Tibial nerve (tissue), 4 donors: Measurements from ENCODE around the gene NT5C3A. TPM values are rescaled to one million over a fixed set of nuclear protein-coding genes. Genes with fewer than 3 reads are reported as not detected.

Experiments
- DNase-seq, 2 donors: peaks; one replicate each; pipeline ENCODE4 v3.0.0-alpha.2; 2019; ENCODE audit warnings: low spot score in 2 of 2
- H3K27ac ChIP-seq, 4 donors: fragments of 200-600 bp; sonication (generic) in 3 of 4; one replicate each; pipeline ENCODE4 v1.5.1; 2017 to 2019; ENCODE audit warnings: mild to moderate bottlenecking in 1 of 4
- H3K27me3 ChIP-seq, 2 donors: fragments of 200-600 bp; sonication (generic) in 1 of 2; one replicate each; pipeline versions ENCODE4 v1.5.1 to v1.6.0; 2017 to 2019
- H3K36me3 ChIP-seq, 3 donors: fragments of 200-600 bp; sonication (generic); one replicate each; pipeline ENCODE4 v1.5.1; 2018 to 2019
- H3K4me1 ChIP-seq, 4 donors: fragments of 200-600 bp; sonication (generic) in 3 of 4; one replicate each; pipeline ENCODE4 v1.5.1; 2017 to 2019
- H3K4me3 ChIP-seq, 4 donors: fragments of 200-600 bp; sonication (generic) in 3 of 4; one replicate each; pipeline ENCODE4 v1.5.1; 2017 to 2019; ENCODE audit warnings: mild to moderate bottlenecking in 1 of 4, moderate library complexity in 1 of 4
- H3K9me3 ChIP-seq, 4 donors: fragments of 200-600 bp; sonication (generic) in 3 of 4; one replicate each; pipeline ENCODE4 v1.5.1; 2017 to 2019
- EP300 ChIP-seq, 2 donors: sonication (generic); formaldehyde crosslinking; IDR thresholded peaks; one replicate each; pipeline ENCODE4 v1.6.1; 2017; ENCODE audit warnings: antibody characterized with exemption in 2 of 2, mild to moderate bottlenecking in 1 of 2
- POLR2A ChIP-seq, 2 donors: fragments of 450-650 bp; IDR thresholded peaks; one replicate each; pipeline ENCODE4 v1.6.1; 2017; ENCODE audit warnings: antibody characterized with exemption in 2 of 2, mild to moderate bottlenecking in 2 of 2, moderate library complexity in 2 of 2
- WGBS, 2 donors: methylation state at CpG; one replicate each; pipeline ENCODE4 v1.1.5; 2018; 5-methylcytosine and 5-hydroxymethylcytosine counted together
- total RNA-seq, 4 donors: library from RNA; depleted of rRNA; stranded (reverse); fragments of >200 nt; gene quantifications; one replicate each; pipeline ENCODE4 v1.1.0, GENCODE V29; 2016
- TF ChIP-seq, protein P1 (sequence below), 5 experiments: fragments of 200-600 bp in 3 of 5; fragments of 450-650 bp in 2 of 5; sonication (generic) in 3 of 5; IDR thresholded peaks; one replicate each; pipeline ENCODE4 v1.5.1; 2016 to 2019; ENCODE audit warnings: antibody characterized with exemption in 5 of 5, mild to moderate bottlenecking in 3 of 5, moderate library complexity in 2 of 5

Gene NT5C3A
- total RNA-seq, 4 donors from 2014 or later = 18.6 to 41.3 (median 26.8) TPM

DNA sequence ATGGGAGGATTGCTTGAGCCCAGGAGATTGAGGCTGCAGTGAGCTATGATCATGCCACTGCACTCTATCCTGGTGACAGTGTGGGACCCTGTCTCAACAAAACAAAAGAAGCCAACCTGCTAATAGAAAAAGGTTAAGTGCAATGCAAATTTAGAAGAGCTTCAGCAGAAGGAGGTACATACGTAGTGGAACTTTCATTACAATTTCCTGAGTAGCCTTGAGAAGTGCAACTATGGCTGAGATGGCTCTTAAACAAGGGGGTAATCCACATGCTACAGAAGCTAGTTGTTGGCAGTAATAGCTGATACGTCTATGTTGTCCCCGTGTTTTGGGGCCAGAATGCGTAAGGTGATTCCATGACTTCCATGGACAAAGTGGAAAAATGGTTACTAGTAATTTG, 10.7 kb upstream of the NT5C3A start:
- Histone ChIP-seq H3K36me3 (no peaks in the 10 kb centered on the region), H3K4me1 (no peaks in the 10 kb centered on the region), H3K27ac (no peak overlapping the region), H3K4me3 (no peak overlapping the region), H3K9me3 (peaks cover 0 to 16% (median 0%) of the 10 kb centered on the region in 4 donors), H3K27me3 (peaks cover 0 to 6% of the 10 kb centered on the region in 2 donors)
- DNase-seq = no peak
- 90 to 93% methylated on average over 4 of the region's 4 CpGs for WGBS, 2 donors
- TF ChIP-seq EP300 (IDR thresholded peaks at IDR 0.05) (no peak), POLR2A (IDR thresholded peaks at IDR 0.05) (no peak)
- TF ChIP-seq, protein P1, sequence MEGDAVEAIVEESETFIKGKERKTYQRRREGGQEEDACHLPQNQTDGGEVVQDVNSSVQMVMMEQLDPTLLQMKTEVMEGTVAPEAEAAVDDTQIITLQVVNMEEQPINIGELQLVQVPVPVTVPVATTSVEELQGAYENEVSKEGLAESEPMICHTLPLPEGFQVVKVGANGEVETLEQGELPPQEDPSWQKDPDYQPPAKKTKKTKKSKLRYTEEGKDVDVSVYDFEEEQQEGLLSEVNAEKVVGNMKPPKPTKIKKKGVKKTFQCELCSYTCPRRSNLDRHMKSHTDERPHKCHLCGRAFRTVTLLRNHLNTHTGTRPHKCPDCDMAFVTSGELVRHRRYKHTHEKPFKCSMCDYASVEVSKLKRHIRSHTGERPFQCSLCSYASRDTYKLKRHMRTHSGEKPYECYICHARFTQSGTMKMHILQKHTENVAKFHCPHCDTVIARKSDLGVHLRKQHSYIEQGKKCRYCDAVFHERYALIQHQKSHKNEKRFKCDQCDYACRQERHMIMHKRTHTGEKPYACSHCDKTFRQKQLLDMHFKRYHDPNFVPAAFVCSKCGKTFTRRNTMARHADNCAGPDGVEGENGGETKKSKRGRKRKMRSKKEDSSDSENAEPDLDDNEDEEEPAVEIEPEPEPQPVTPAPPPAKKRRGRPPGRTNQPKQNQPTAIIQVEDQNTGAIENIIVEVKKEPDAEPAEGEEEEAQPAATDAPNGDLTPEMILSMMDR (IDR thresholded peaks at IDR 0.05) = no peak

DNA sequence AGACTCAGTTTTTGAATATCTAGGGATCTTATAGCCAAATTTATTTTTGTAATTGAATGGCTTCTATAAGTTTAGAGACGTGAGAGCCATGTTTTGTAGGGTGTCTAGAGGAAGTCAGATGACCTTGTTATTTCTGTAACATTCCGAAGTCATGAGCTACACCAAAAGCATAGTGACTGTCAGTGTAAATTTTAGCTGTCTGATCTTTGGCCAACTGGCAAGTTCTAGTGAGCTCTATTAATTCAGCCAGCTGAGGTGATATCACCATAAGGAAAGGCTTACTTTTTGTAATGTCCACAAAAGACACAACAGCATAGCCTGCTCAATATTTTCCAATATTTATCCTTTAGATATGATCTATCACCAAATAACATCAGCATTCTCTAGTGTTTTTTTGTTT, 9.9 kb upstream of the NT5C3A start:
- 22 to 23% methylated on average over 2 of the region's 2 CpGs for WGBS, 2 donors
- TF ChIP-seq EP300 (IDR thresholded peaks at IDR 0.05) (no peak), POLR2A (IDR thresholded peaks at IDR 0.05) (no peak)
- TF ChIP-seq, protein P1 (IDR thresholded peaks at IDR 0.05) = no peak
- Histone ChIP-seq H3K4me1 (no peaks in the 10 kb centered on the region), H3K27me3 (peaks cover 0 to 6% of the 10 kb centered on the region in 2 donors), H3K27ac (no peak overlapping the region), H3K9me3 (peaks cover 0 to 19% (median 0%) of the 10 kb centered on the region in 4 donors), H3K4me3 (no peak overlapping the region), H3K36me3 (no peaks in the 10 kb centered on the region)
- no peak for DNase-seq

DNA sequence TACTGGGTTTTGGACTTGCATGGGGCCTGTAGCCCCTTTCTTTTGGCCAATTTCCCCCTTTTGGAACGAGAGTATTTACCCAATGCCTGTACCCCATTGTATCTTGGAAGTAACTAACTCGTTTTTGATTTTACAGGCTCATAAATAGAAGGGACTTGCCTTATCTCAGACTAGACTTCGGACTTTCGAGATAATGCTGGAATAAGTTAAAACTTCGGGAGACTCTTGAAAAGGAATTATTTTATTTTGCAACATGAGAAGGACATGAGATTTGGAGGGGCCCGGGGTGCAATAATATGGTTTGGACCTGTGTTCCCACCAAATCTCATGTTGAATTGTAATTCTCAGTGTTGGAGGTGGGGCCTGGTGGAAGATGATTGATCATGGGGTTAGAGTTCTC, 8.3 kb upstream of the NT5C3A start:
- TF ChIP-seq, protein P1 (IDR thresholded peaks at IDR 0.05) = no peak
- TF ChIP-seq EP300 (IDR thresholded peaks at IDR 0.05) = no peak
- TF ChIP-seq POLR2A (IDR thresholded peaks at IDR 0.05) = no peak
- DNase-seq = no peak
- Histone ChIP-seq H3K9me3 (peaks cover 0 to 32% (median 0%) of the 10 kb centered on the region in 4 donors), H3K36me3 (no peaks in the 10 kb centered on the region), H3K4me3 (no peak overlapping the region), H3K27me3 (peaks cover 0 to 6% of the 10 kb centered on the region in 2 donors), H3K4me1 (no peaks in the 10 kb centered on the region), H3K27ac (no peak overlapping the region)
- 77 to 87% methylated on average over 6 of the region's 6 CpGs for WGBS, 2 donors

DNA sequence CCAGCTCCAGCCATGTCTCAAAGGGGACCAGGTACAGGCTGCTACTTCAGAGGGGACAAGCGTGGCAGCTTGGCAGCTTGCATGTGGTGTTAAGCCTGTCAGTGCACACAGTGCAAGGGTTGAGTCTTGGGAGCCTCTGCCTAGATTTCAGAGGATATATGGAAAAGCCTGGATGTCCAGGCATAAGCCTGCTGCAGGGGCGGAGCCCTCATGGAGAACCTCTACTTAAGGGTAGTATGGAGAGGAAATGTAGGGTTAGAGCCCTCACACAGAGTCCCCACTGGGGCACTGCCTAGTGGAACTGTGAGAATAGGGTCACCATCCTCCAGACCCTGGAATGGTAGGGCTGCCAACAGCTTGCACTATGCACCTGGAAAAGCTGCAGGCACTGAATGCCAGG, 7.7 kb upstream of the NT5C3A start:
- no peak overlapping the region for H3K27ac ChIP-seq
- H3K9me3 ChIP-seq = peaks cover 0 to 36% (median 0%) of the 10 kb centered on the region in 4 donors
- TF ChIP-seq POLR2A (IDR thresholded peaks at IDR 0.05) = no peak
- TF ChIP-seq, protein P1 (IDR thresholded peaks at IDR 0.05) = no peak
- no peak for TF ChIP-seq EP300 (IDR thresholded peaks at IDR 0.05)
- peaks cover 0 to 6% of the 10 kb centered on the region in 2 donors for H3K27me3 ChIP-seq
- no peak overlapping the region for H3K4me3 ChIP-seq
- no peaks in the 10 kb centered on the region for H3K36me3 ChIP-seq
- WGBS, 2 donors = 88 to 92% methylated on average over 2 of the region's 2 CpGs
- no peak for DNase-seq
- no peaks in the 10 kb centered on the region for H3K4me1 ChIP-seq

DNA sequence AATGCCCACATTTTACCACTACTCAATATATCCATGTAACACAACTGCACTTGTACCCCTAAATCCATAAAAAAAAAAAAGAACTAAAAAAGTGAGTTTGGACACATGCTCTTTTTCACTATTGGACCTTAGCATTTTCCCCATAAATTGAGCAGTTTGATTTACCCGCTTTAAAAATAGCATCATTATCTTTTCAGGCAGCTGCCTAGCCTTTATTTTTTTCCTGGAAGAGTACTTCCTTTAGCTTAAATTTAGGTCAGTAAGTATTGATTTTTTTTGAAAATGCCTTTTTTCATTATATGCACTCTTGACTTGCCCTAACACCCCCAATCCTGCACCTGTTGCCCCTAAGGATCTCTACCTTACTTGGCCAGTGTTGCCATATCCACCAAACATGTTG, 5.3 kb upstream of the NT5C3A start:
- TF ChIP-seq POLR2A (IDR thresholded peaks at IDR 0.05) (no peak), EP300 (IDR thresholded peaks at IDR 0.05) (no peak)
- TF ChIP-seq, protein P1 (IDR thresholded peaks at IDR 0.05) = no peak
- 85 to 91% methylated on average over 1 of the region's 1 CpG for WGBS, 2 donors

More for the DNA sequence above, 5.3 kb upstream of the NT5C3A start:
- Histone ChIP-seq H3K27me3 (no peaks in the 10 kb centered on the region), H3K9me3 (peaks cover 0 to 38% (median 0%) of the 10 kb centered on the region in 4 donors), H3K4me3 (no peak overlapping the region), H3K4me1 (peaks cover 0 to 8% (median 0%) of the 10 kb centered on the region in 4 donors), H3K27ac (no peak overlapping the region), H3K36me3 (no peaks in the 10 kb centered on the region)
- no peak for DNase-seq
